ENCODE data around the gene GSTO1. TPM values are rescaled to one million over a fixed set of nuclear protein-coding genes. Genes with fewer than 3 reads are reported as not detected.

Gene GSTO1
- total and polyA plus RNA-seq, 2 of the 13 experiments (the other 11 are each of a cell fraction or from before 2014, with no cell fraction given), result 228 to 300 TPM

DNA sequence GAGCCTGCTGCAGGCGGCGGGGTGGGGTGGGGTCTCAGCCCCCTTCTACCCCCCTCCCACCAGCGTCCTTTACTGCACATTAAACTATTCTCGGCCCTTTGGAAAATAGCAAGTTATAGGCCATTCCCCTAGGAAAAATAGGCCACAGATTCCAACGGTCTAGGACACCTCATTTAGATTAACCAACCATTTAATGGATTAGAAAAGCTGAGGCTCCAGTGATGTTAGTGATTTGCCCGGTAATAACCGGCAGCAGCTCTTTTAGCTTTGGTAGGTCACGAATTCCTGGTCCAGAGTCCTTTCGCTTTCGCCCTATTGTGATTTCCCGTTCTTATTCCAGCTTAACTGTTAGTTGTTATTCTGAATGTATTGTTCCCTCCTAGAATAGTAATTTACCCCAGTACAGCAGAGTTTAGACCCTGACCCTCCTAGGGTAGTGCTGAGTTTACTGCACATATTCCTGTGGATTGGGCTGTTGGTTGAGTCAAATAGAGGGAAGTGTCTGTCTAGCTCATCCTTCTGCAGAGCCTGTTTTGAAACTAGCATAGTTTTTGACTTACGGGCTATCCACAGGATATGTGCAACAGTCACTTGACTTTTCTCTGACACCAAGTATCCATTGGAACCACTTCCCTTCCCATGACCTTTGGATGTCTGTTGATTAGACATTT, 754 bp downstream of the GSTO1 start (continued):
- TF ChIP-seq, protein P1, sequence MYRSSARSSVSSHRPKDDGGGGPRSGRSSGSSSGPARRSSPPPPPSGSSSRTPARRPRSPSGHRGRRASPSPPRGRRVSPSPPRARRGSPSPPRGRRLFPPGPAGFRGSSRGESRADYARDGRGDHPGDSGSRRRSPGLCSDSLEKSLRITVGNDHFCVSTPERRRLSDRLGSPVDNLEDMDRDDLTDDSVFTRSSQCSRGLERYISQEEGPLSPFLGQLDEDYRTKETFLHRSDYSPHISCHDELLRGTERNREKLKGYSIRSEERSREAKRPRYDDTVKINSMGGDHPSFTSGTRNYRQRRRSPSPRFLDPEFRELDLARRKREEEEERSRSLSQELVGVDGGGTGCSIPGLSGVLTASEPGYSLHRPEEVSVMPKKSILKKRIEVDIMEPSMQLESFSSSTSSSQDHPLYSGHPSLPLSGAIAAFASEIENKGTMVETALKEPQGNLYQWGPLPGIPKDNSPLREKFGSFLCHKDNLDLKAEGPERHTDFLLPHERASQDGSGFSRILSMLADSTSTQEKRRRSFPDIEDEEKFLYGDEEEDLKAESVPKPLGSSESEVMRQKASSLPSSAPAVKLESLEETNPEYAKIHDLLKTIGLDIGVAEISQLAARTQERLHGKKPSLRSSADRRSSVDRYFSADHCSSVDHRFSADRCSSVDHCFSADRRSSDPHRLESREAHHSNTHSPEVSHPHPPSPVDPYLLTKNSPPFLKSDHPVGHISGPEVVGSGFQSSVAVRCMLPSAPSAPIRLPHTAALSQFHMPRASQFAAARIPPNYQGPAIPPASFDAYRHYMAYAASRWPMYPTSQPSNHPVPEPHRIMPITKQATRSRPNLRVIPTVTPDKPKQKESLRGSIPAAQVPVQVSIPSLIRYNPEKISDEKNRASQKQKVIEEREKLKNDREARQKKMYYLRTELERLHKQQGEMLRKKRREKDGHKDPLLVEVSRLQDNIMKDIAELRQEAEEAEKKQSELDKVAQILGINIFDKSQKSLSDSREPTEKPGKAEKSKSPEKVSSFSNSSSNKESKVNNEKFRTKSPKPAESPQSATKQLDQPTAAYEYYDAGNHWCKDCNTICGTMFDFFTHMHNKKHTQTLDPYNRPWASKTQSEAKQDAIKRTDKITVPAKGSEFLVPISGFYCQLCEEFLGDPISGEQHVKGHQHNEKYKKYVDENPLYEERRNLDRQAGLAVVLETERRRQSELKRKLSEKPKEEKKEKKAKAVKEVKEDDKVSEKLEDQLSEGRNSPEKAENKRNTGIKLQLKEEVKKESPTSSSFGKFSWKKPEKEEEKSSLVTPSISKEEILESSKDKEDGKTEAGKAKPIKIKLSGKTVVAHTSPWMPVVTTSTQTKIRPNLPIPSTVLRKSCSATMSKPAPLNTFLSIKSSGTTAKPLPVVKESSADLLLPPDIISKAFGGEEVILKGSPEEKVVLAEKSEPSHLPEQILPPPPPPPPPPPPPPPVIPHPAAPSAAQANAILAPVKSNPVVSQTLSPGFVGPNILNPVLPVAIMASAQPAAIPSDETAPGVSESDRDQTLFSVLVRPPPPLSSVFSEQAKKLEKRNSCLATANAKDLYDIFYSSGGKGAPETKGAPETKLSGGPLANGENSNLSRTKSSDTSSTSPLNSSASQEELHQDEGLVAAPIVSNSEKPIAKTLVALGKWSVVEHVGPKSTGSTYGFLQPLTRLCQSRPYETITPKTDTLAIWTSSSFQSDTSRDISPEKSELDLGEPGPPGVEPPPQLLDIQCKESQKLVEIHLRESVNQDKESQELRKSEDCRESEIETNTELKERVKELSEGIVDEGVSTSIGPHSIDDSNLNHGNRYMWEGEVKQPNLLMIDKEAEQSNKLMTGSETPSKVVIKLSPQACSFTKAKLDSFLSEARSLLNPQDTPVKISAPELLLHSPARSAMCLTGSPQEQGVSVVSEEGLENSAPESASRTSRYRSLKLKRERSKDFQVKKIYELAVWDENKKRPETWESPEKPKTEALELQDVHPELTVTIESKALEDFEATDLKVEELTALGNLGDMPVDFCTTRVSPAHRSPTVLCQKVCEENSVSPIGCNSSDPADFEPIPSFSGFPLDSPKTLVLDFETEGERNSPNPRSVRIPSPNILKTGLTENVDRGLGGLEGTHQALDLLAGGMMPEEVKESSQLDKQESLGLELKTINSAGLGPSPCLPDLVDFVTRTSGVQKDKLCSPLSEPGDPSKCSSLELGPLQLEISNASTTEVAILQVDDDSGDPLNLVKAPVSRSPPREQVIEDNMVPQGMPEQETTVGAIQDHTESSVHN (CRISPR knock-in tag; IDR thresholded peaks at IDR 0.05), result no peak
- no peak for TF ChIP-seq PCBP1 (IDR thresholded peaks at IDR 0.05; ENCODE audit: borderline replicate concordance, low read depth, low read length)
- TF ChIP-seq ZSCAN25 (CRISPR knock-in tag; IDR thresholded peaks at IDR 0.05), result no peak
- TF ChIP-seq ZNF354B (CRISPR knock-in tag; IDR thresholded peaks at IDR 0.05), result no peak
- TF ChIP-seq CEBPZ (IDR thresholded peaks at IDR 0.05; ENCODE audit: low read length), result no peak
- no peak for TF ChIP-seq NR2F1 (CRISPR knock-in tag; IDR thresholded peaks at IDR 0.05)
- TF ChIP-seq, protein P2, sequence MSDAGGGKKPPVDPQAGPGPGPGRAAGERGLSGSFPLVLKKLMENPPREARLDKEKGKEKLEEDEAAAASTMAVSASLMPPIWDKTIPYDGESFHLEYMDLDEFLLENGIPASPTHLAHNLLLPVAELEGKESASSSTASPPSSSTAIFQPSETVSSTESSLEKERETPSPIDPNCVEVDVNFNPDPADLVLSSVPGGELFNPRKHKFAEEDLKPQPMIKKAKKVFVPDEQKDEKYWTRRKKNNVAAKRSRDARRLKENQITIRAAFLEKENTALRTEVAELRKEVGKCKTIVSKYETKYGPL (CRISPR knock-in tag; IDR thresholded peaks at IDR 0.05), result no peak
- TF ChIP-seq NFE2 (CRISPR knock-in tag; IDR thresholded peaks at IDR 0.05), result no peak
- TF ChIP-seq, protein P3, sequence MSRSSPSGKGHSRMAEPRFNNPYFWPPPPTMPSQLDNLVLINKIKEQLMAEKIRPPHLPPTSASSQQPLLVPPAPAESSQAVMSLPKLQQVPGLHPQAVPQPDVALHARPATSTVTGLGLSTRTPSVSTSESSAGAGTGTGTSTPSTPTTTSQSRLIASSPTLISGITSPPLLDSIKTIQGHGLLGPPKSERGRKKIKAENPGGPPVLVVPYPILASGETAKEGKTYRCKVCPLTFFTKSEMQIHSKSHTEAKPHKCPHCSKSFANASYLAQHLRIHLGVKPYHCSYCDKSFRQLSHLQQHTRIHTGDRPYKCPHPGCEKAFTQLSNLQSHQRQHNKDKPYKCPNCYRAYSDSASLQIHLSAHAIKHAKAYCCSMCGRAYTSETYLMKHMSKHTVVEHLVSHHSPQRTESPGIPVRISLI (CRISPR knock-in tag; IDR thresholded peaks at IDR 0.05; ENCODE audit: borderline replicate concordance), result no peak
- TF ChIP-seq, protein P4, sequence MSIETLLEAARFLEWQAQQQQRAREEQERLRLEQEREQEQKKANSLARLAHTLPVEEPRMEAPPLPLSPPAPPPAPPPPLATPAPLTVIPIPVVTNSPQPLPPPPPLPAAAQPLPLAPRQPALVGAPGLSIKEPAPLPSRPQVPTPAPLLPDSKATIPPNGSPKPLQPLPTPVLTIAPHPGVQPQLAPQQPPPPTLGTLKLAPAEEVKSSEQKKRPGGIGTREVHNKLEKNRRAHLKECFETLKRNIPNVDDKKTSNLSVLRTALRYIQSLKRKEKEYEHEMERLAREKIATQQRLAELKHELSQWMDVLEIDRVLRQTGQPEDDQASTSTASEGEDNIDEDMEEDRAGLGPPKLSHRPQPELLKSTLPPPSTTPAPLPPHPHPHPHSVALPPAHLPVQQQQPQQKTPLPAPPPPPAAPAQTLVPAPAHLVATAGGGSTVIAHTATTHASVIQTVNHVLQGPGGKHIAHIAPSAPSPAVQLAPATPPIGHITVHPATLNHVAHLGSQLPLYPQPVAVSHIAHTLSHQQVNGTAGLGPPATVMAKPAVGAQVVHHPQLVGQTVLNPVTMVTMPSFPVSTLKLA (IDR thresholded peaks at IDR 0.05), result no peak
- no peak for TF ChIP-seq SMAD3 (CRISPR knock-in tag; IDR thresholded peaks at IDR 0.05)
- TF ChIP-seq ZNF44 (CRISPR knock-in tag; IDR thresholded peaks at IDR 0.05), result no peak

Measured in HepG2 (cell line).